Stimulated activated CD4-positive, alpha-beta T cell treated with anti-CD3 and anti-CD28 coated beads, Interleukin-2, amount 100 ng/mL, for 4 hours (primary cell): ENCODE results near the gene C1orf94.
"Not testable (repeated sequence)": the region's sequence is repeated elsewhere in the genome, so short reads cannot be mapped to it uniquely, and the experiment has no call there.

Source experiments
- DNase-seq: peaks from one replicate; pipeline ENCODE4 v3.0.0-alpha.2; 2020; ENCODE audit warnings: low read depth

C1orf94 gene

DNA sequence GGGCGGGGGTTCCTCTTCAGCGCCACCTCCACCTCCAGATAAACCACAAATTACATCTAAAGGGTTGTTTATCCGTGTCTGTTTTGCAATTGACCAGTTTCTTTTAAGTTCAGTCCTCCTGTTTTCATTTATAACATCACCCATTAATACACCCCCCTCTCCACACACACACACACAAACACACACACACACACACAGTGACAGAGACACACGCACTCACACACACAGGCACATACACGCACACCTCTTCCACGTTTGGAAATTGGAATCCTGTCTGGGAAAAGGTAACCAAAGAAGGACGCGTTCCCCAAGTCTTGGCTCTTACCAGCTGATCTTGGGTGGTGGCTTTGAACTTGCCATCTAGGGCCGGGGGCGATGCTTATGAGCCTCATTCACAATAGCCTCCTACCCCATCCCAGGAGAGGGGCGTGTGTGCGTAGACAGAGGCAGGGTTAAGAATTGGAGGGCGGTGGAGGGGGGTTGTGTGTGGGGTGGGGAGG, 11.2 kb upstream of the C1orf94 start:
- no peak for DNase-seq

DNA sequence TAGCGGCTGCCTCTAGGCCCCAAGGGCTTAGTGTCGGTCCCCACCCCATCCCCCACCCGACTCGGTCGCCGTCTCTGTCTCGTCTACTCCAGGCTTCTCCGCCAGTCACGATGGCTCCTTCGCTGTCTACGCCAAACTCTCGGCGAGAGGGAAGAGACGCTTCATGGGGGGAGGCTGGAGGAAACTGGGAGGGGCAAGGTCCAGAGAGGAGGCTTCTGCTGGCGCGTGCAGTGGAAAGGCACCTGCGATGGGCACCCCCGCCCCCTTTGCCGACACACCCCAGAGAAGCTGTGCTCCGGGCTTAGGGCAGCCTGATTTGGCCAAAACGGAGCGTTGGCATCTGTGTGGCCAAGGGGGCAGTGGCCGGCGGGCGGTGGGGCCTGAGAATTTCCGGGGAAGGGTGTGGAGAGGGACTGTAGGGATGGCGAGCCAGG, 10.5 kb upstream of the C1orf94 start:
- no peak for DNase-seq

DNA sequence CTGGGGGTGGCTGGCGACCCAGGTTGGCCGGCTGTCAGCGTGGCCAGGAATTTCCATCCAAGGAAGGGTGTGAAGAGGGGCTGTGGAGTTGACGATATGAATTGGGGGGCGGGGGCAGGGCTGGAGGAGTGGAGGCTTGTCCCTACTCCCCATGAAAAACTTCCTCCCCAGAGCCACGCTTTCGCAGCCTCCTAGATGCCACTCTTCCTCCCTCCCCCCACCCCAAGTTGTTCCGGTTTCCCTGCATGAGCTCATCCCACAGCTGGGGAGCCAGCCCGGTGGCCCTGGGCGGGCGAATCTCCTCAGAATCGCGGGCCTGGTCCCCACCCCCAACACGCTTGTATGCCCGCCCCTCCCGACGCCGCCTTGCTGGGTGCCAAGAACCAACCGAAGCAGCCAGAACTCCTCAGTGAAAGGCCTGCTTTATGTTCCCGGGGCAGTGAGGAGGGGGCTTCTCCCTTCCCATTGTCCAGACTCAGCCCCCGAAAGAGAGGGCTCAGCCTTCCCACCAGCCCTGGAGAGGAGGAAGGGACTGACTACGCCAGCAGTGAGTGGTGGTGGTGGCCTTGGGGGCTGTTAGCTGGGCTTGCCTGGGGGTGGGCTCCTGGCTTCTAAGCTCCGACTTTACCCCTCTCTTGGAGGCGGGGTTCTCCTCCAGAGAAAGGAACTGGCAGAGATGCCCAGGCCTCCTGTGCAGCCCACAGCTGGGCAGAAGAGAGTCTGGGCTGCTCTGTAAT, 9.9 kb upstream of the C1orf94 start:
- DNase-seq = no peak

GRCh38 chr1:34167389-34167788, 9.3 kb upstream of the C1orf94 start:
- DNase-seq = no peak

- DNase-seq = no peak
These were observed 963 bp upstream of the C1orf94 start for GRCh38 chr1:34175744-34176143.

- DNase-seq = no peak
These were observed 1.4 kb downstream of the C1orf94 start for GRCh38 chr1:34178072-34178471.

GRCh38 chr1:34183381-34183780, 6.7 kb downstream of the C1orf94 start:
- DNase-seq = not testable (repeated sequence)

- no peak for DNase-seq
These were observed 10.2 kb downstream of the C1orf94 start for GRCh38 chr1:34186741-34187494.

DNA sequence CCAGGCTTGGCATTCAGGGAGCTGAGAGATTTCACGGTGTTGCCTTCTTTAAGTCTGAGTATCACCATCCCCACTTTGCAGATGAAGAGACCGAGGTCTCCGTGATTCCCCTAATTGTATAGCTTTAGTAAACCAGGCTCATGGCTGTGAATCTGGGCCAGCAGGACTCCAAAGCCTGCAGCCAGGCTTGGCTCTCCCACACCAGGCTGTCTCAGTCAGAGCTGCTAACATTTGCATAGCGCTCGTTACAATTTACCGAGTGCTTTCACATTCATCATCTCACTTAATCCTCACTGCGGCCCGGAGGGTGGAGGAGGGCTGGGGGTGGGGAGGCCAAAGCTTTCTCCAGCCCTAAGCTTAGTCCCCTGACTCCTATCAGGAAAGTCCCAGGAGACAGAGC, 11.7 kb downstream of the C1orf94 start:
- DNase-seq = no peak

DNA sequence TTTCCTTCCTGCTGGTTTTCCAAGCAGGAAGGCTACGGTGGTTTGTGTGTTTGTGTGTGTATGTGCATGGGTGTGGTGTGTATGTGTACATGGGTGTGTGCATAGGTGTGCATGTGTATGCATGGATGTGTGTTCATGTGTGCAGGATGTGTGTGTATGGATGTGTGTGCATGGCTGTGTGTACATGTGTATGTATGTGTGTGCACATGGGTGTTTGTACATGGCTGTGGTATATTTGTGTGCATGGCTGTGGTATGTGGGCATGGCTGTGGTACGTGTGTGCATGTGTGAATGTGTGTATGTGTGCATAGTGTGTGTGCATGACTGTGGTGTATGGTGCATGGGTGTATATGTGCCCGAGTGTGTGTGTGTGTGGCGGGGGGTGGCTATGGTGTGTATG, 12.3 kb downstream of the C1orf94 start:
- no peak for DNase-seq

DNA sequence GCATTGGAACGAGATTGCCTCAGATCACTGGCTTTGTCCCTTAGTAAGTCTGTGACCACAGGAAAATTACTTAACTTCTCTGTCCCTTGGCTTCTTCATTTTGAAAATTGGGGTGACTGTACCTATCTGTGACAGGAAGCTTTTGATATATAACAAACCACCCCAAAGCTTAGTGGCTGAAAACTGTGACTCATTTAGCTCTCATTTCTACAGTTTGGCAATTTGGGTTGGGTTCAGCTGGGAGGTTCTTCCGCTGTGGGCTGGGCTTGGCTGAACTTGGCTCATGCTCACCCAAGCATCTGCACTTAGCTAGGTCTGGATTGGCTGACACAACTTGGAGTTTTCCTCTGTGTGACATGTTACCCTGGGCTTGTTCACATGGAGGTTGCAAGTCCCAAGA, 14.0 kb downstream of the C1orf94 start:
- no peak for DNase-seq

GRCh38 chr1:34192621-34193020, 15.9 kb downstream of the C1orf94 start:
- no peak for DNase-seq

DNA sequence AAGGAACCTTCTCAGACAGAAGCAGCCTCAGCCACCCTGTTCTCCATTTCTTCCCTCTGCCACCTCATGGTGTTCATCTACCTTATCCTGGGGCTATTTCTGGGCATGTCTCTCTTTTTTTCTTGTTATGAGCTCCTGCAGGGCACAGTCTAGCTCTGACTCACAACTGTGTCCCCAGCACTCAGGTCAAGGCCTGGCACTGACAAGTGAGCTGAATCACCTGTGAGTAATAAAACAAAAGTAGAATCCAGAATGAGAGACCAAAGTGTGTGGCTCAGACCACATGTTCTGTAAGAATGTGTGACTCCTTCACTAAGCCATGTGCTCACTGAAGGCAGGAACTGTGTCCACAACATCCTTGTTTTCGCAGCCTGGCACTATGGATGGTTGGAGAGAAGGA, 23.2 kb downstream of the C1orf94 start:
- DNase-seq = no peak

- DNase-seq = no peak
These were observed 36.0 kb downstream of the C1orf94 start for GRCh38 chr1:34212673-34213072.

GRCh38 chr1:34213956-34214355, 37.2 kb downstream of the C1orf94 start:
- DNase-seq = no peak

- no peak for DNase-seq
These were observed 54.7 kb downstream of the C1orf94 start for GRCh38 chr1:34231441-34231840.

DNA sequence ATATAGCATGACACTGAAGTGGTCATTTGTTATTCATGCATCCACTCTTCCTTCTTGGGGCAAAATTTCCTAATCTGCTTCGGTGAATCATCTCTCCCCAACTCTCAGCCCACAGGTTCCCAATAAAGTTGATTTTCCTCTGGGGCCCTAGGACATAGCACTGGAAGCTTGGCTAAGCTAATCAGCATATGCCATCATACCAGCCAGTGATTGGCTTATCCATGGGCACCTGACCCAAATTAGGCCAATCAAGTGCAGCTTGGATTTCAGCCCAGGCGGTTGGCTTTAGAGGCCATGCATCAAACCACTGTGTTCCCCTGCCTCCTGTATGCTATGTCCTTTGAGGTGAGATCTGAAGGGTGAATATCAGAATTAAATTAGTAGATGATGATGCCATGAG, 58.9 kb downstream of the C1orf94 start:
- no peak for DNase-seq

- no peak for DNase-seq
These were observed 59.4 kb downstream of the C1orf94 start for GRCh38 chr1:34236089-34236488.

GRCh38 chr1:34237151-34237815, 60.6 kb downstream of the C1orf94 start:
- DNase-seq = no peak

GRCh38 chr1:34245967-34246366, 69.3 kb downstream of the C1orf94 start:
- DNase-seq = no peak

- DNase-seq = no peak
These were observed 73.6 kb downstream of the C1orf94 start for GRCh38 chr1:34250342-34250741.

GRCh38 chr1:34262023-34262853, 85.5 kb downstream of the C1orf94 start:
- DNase-seq = no peak
